COR-L47 (cell line): ENCODE results near the gene SH3BP5L.

Experiments used
- DNase-seq: peaks from one replicate; lab custom pipeline; 2025; lab: John Stamatoyannopoulos, UW

SH3BP5L gene

DNA sequence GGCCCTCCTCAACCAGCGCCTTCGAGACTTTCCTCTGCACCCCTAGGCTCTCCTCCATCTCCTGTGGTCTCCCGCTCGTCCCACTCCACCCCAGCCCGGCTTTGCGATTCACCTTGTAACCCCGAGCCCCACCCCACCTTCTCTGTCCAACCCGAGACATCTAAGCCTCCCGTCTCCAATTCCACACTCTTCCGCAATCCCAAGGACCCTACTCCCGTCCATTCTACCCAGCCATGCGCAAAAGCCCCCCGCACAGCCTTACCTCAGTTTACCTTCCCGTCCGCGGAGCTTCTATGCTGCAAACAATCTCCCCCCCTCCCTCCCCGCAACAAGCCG lies 174 bp downstream of the SH3BP5L start:
- DNase-seq = no peak

- DNase-seq = no peak
These were observed 579 bp downstream of the SH3BP5L start for GRCh38 chr1:248825136-248825535.

GRCh38 chr1:248824701-248825100 lies 1.0 kb downstream of the SH3BP5L start:
- no peak for DNase-seq

- no peak for DNase-seq
These were observed 1.4 kb downstream of the SH3BP5L start for GRCh38 chr1:248824301-248824700.

GRCh38 chr1:248823517-248824001 lies 2.2 kb downstream of the SH3BP5L start:
- no peak for DNase-seq

GRCh38 chr1:248822148-248823032 lies 3.3 kb downstream of the SH3BP5L start:
- DNase-seq = no peak

GRCh38 chr1:248821641-248822040 lies 4.1 kb downstream of the SH3BP5L start:
- no peak for DNase-seq

- no peak for DNase-seq
These were observed 4.6 kb downstream of the SH3BP5L start for GRCh38 chr1:248821101-248821500.

GRCh38 chr1:248820041-248820585 lies 5.6 kb downstream of the SH3BP5L start:
- no peak for DNase-seq

- no peak for DNase-seq
These were observed 7.0 kb downstream of the SH3BP5L start for GRCh38 chr1:248818505-248819374.

DNA sequence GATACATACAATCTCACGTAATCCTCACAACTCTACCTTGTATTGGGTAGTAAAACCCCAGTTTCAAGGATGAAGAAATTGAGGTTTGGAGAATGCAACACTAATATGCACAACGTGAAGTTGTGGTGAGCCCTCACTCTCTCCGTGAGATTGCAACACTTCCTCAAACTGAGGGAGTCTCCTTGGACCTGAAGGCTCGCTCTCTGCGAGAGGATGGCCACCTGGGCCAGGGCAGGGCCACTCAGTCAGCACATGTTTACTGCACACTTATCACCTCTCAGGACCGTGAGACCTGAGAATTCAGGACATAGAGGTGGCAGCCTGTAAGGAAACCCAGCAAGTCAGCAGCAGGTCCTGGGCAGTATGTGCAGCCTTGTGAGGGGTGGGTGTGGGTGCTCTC lies 8.7 kb downstream of the SH3BP5L start:
- DNase-seq = no peak

- no peak for DNase-seq
These were observed 9.5 kb downstream of the SH3BP5L start for GRCh38 chr1:248816042-248816851.

DNA sequence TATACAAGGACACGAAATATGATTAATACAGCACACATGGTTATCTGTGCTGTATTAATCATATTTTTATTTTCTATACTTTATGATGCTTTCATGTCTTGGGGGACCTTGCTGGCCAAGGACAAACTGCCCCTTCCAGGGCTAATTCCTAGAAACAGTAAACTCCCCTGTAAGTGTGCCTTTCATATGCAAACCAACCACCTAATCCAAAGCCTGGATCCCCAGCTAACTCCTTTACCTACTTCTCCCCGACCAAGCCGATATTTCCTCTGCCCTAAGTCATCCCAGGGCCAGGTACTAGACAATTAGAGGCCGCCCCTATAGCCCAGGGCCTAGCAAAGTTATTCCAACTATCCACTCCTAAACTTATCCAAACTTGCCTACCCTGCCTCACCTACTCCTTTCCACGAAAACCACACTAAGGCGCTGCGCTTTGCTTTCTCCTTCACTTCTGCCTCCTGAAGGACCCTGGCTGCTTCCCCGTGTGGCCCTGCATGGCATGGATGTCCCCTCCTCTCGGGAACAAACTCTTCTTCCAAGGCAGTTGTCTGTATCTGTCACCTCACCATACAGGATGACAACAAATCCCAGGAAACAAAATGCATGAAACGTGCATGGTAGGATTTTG lies 10.2 kb downstream of the SH3BP5L start:
- no peak for DNase-seq

- no peak for DNase-seq
These were observed 11.4 kb downstream of the SH3BP5L start for GRCh38 chr1:248814351-248814750.

DNA sequence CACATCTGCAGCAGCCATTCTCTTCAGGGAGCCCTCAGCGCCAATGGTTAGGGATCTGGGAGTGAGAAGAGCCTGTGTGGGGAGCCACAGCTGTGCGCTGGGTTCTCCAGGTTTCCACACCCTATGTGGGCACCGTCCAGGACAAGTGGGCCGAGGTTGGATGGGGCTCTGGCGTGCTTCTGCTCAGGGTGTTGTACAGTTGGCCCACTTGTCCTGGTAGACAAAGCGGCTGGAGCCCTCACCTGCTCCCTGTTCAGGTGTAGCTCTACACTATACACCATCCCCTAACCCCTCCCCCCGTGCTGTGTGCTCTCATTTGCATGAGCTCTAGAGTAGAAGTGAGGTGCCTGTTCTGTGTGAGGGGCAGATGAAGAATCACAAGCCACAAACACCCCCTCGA lies 12.2 kb downstream of the SH3BP5L start:
- DNase-seq = no peak

- DNase-seq = no peak
These were observed 12.8 kb downstream of the SH3BP5L start for GRCh38 chr1:248812736-248813425.

DNA sequence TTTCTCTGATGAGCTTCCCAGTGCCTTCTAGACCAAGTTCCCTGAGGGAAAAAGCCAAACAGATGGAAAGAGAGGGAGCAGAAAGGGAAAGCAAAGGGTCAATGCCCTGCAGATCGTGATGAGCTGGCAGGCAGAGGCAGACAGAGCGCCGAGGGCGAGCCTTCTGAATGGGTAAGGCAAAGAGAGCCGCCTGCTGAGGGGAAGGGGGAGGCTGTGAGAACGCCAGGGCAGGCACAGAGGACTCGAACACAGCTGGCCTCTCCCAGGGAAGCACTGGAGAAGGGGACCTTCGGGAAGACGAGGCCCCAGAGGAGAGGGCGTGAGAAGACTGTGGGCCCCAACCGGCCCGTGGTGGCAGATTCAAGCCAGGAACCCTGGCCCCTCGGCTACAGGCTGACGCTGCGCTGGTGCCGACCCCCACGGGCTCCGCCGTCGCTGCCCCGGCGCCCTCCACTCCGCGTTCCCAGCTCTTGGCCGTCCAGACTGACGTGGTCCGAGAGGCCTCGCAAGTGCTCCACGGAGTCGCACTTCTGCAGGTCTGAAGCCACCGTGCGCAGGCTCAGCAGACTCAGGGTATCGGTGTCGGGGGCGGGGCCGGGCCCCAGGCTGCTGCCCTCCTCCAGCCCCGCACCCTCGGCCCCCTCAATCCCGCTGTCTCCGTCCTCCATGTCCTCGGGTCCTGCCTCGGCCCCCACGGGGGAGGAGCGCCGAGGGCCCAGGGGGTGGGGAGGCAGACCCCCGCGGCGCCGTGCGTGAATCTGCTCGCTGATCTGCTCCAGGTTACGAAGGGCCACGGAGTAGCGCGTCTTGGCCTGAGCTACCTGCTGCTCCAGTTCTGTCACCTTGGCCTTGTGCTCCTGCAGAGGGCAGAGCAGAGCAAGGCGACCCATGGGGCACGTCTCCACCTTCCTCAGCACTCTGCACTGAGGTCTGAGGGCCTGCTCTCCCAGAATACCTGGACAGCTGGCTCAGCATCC lies 13.9 kb downstream of the SH3BP5L start:
- DNase-seq = no peak

DNA sequence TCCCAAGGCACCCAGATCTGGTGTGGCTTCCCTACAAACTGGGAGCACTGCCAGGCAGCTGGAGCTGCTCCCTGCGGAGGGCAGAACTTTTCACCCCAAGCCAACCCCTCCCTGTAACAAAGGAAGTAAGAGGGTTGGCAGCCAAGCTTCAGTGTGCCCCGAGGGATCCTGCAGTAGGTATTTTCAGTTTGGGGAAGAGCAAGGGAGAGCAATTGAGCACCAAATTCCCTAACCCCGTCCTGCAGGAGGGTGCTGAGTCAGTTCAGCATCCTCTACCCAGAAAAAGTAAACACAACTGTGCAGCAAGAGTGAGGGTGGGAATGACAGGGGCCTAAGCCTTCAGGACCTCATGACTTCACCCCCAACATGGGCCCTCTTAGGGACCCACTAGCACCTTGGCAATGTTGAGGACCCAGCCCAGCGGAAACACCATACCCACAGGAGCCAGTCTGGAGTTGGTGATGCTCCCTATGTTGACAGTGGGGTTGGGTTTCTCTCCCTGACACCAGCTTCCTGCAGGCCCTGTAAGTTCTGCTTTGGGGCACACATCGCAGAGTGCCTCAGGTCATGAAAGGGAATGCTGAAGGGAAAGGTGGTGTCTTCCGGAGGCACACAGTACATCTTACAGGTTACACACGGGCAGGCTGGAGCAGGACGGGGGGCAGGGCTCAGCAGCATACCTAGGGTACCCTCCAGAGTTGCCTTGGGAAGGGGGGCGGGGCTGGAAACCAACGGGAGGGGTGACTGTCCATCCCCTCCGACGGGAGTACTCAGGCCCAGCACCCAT lies 14.8 kb downstream of the SH3BP5L start:
- DNase-seq = no peak
